ENCODE measurements around the gene NPAS3. TPM values are rescaled to one million over a fixed set of nuclear protein-coding genes. Genes with fewer than 3 reads are reported as not detected.

The NPAS3 gene
- total and polyA plus RNA-seq, 2 donors (not counting 3 experiments of a cell fraction or from before 2014, with no cell fraction given) = 0.10 to 0.13 TPM

DNA sequence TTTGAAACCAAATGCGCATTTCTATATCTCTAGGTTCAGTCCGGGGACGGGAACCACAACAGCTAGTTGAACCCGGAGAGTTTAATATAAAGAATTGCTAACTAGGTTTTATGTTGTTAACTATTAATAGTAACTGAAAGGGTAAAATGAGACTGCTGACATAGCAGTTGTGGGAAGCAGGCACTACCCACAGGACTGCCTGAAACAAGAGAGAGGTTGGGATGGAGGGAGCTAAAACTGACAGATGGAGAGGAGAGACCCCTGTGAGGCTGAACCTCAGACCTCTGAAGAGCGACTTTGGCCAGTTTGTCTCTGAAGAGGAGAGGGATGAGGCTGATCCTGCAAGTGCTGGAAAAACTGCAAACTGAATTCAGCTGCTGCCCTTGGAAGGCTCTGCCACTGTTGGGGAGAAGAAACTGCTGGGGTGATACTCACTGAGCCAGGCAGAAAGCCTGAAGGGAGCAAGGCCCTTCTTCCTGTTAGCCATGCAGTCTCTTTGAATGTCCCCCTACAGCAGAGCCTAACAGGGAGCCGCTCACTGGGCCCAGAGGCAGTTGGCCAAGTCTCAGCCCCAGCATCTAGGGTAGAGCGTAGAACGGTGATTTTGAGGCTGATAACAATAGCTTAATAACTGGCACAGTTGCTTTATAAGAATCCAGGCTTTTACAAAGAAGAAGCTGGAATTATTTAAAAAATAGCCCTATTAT is 172.2 kb downstream of the NPAS3 start:
- Histone ChIP-seq H3K4me1 (ENCODE audit: control insufficient read depth, extremely low read depth, insufficient read depth, low read length) (no peaks in the 10 kb centered on the region), H3K79me2 (ENCODE audit: control insufficient read depth, insufficient read depth, low read length) (no peaks in the 10 kb centered on the region), H3K4me3 (replicated peaks in 1 of 3; ENCODE audit: insufficient read depth in 1 of 3, low read depth in 1 of 3, low read length in 3 of 3) (no peak overlapping the region), H3K4me2 (ENCODE audit: insufficient read depth, low read length) (no peak overlapping the region), H3K36me3 (ENCODE audit: control insufficient read depth in 2 of 2, extremely low read depth in 1 of 2, insufficient read depth in 2 of 2, low read length in 2 of 2) (no peaks in the 10 kb centered on the region), H3K27ac (ENCODE audit: insufficient read depth, low read depth, low read length) (no peak overlapping the region), H3K9ac (replicated peaks; ENCODE audit: extremely low read depth, insufficient read depth, low read length) (no peak overlapping the region), H4K20me1 (replicated peaks; ENCODE audit: control insufficient read depth, extremely low read depth, insufficient read depth, low read length) (no peaks in the 10 kb centered on the region), H2AFZ (ENCODE audit: low read depth, low read length) (no peak overlapping the region), H3K27me3 (ENCODE audit: control insufficient read depth in 2 of 2, insufficient read depth in 2 of 2, low read length in 2 of 2) (no peaks in the 10 kb centered on the region), H3K9me1 (replicated peaks; ENCODE audit: control insufficient read depth, extremely low read depth, insufficient read depth, low read length) (no peaks in the 10 kb centered on the region), H3K9me3 (replicated peaks; ENCODE audit: control insufficient read depth, insufficient read depth, low read length) (no peaks in the 10 kb centered on the region)
- dilution Hi-C loops (cut with MboI; ENCODE audit: extremely low pct_ligation_motif_present, low sequenced_read_pairs) = no loop called here
- DNase-seq (ENCODE audit: low read depth, low spot score) = no peak
- no peak for FAIRE-seq
- POLR2A ChIA-PET = interaction anchor here (0.7 kb wide), 1 partner anchor 622 kb away, joined by 3 read pairs; no protein-coding TSS in a partner anchor
- intact Hi-C loops (cut with micrococcal nuclease) = no loop called here
- no TSS peak for BruUV-seq (replicated peaks)
- CTCF ChIA-PET = no interaction called here
- no peak for TF ChIP-seq GATA2 (IDR thresholded peaks at IDR 0.05; ENCODE audit: insufficient read depth, insufficient read length, low read depth, low read length)
- TF ChIP-seq EZH2 (IDR thresholded peaks at IDR 0.05; ENCODE audit: borderline replicate concordance, low read depth, low read length, severe bottlenecking) = no peak
- TF ChIP-seq, protein P1, sequence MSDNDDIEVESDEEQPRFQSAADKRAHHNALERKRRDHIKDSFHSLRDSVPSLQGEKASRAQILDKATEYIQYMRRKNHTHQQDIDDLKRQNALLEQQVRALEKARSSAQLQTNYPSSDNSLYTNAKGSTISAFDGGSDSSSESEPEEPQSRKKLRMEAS (IDR thresholded peaks at IDR 0.05; ENCODE audit: insufficient read depth, insufficient read length) = no peak
- no peak for TF ChIP-seq MYC (IDR thresholded peaks at IDR 0.05; ENCODE audit: low read depth, low read length)
- TF ChIP-seq, protein P2, sequence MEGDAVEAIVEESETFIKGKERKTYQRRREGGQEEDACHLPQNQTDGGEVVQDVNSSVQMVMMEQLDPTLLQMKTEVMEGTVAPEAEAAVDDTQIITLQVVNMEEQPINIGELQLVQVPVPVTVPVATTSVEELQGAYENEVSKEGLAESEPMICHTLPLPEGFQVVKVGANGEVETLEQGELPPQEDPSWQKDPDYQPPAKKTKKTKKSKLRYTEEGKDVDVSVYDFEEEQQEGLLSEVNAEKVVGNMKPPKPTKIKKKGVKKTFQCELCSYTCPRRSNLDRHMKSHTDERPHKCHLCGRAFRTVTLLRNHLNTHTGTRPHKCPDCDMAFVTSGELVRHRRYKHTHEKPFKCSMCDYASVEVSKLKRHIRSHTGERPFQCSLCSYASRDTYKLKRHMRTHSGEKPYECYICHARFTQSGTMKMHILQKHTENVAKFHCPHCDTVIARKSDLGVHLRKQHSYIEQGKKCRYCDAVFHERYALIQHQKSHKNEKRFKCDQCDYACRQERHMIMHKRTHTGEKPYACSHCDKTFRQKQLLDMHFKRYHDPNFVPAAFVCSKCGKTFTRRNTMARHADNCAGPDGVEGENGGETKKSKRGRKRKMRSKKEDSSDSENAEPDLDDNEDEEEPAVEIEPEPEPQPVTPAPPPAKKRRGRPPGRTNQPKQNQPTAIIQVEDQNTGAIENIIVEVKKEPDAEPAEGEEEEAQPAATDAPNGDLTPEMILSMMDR (IDR thresholded peaks at IDR 0.05; ENCODE audit: extremely low read depth in 1 of 2, insufficient read depth in 1 of 2, low read depth in 1 of 2, low read length in 2 of 2) = no peak
- no peak for TF ChIP-seq POLR2A (IDR thresholded peaks at IDR 0.05; ENCODE audit: low read depth, low read length)
- no peak for TF ChIP-seq JUN (IDR thresholded peaks at IDR 0.05; ENCODE audit: borderline replicate concordance, insufficient read depth, insufficient read length, low read depth)
- TF ChIP-seq FOS (IDR thresholded peaks at IDR 0.05; ENCODE audit: borderline replicate concordance, insufficient read depth, low read length) = no peak
- TF ChIP-seq POLR2AphosphoS5 (IDR thresholded peaks at IDR 0.05; ENCODE audit: insufficient read depth, low read depth, low read length) = no peak

All from endothelial cell of umbilical vein (primary cell).